K562 treated with DMSO at 1 percent for 48 hours (cell line): ENCODE results near the gene NME9. TPM values are rescaled to one million over a fixed set of nuclear protein-coding genes. Genes with fewer than 3 reads are reported as not detected.

Source experiments
- total RNA-seq: library from RNA; unstranded; fragments of 300-600 nt; gene quantifications from 2 replicates; pipeline ENCODE4 v1.2.3, GENCODE V29; 2022; ENCODE audit warnings: low replicate concordance; ENCODE audit errors: extremely low read depth

The NME9 gene
- not detected in 2 replicates for total RNA-seq

GRCh38 chr3:138329127-138329983 is at the start of gene NME9:
Gene NME9, minus strand, starts transcription at chr3:138329851. Its CDS starts 516 bp downstream, at chr3:138329335.

GRCh38 chr3:138347960-138348753 is 18.5 kb upstream of the NME9 start, which contains the start of gene MRAS:
Gene MRAS, plus strand, starts transcription at chr3:138348579. Its CDS starts 24,305 bp downstream, at chr3:138372884.

Other genes starting within 250 kb of the NME9 start
- not detected in 2 replicates for gene DZIP1L, start 214.2 kb downstream of the NME9 start, total RNA-seq
- not detected in 2 replicates for gene A4GNT, start 197.5 kb downstream of the NME9 start, total RNA-seq
- gene DBR1, start 154.9 kb downstream of the NME9 start, total RNA-seq: not detected in 2 replicates
- not detected in 2 replicates for gene ARMC8, start 142.6 kb downstream of the NME9 start, total RNA-seq
- gene MRAS, start 18.7 kb upstream of the NME9 start, total RNA-seq: not detected in 2 replicates
- gene ESYT3, start 104.8 kb upstream of the NME9 start, total RNA-seq: not detected in 2 replicates